Neuronal stem cell (in vitro differentiated cells): ENCODE measurements around the gene C16orf89.
"Not testable (repeated sequence)": the region's sequence is repeated elsewhere in the genome, so short reads cannot be mapped to it uniquely, and the experiment has no call there.

ENCODE experiments used
- DNase-seq: peaks from one replicate; pipeline ENCODE4 v3.0.0-alpha.2; 2013; ENCODE audit warnings: low spot score
- H2AFZ ChIP-seq: one replicate; pipeline ENCODE4 v1.6.1; 2013; ENCODE audit warnings: mild to moderate bottlenecking, low read length, inconsistent platforms
- H2AK5ac ChIP-seq: 2 replicates; pipeline ENCODE4 v1.6.1; 2013; ENCODE audit warnings: low read depth, mild to moderate bottlenecking, inconsistent platforms, low read length, moderate library complexity, mixed read lengths
- H2BK120ac ChIP-seq: 2 replicates; pipeline ENCODE4 v1.6.1; 2013; ENCODE audit warnings: low read depth, mild to moderate bottlenecking, inconsistent platforms, low read length, moderate library complexity, mixed read lengths
- H2BK12ac ChIP-seq: one replicate; pipeline ENCODE4 v1.6.1; 2013; ENCODE audit warnings: low read length, inconsistent platforms
- H2BK15ac ChIP-seq: 2 replicates; pipeline ENCODE4 v1.6.1; 2013; ENCODE audit warnings: mild to moderate bottlenecking, low read length, inconsistent platforms, mixed read lengths
- H2BK5ac ChIP-seq: one replicate; pipeline ENCODE4 v1.6.1; 2013; ENCODE audit warnings: inconsistent platforms, mild to moderate bottlenecking, low read length, moderate library complexity
- H3K14ac ChIP-seq: one replicate; pipeline ENCODE4 v1.6.1; 2013; ENCODE audit warnings: low read length, inconsistent platforms
- H3K18ac ChIP-seq: 2 replicates; pipeline ENCODE4 v1.6.1; 2013; ENCODE audit warnings: low read length, inconsistent platforms
- H3K23ac ChIP-seq: 2 replicates; pipeline ENCODE4 v1.6.1; 2013; ENCODE audit warnings: low read depth, mild to moderate bottlenecking, mixed read lengths, low read length, inconsistent platforms; ENCODE audit not compliant: poor library complexity
- H3K27ac ChIP-seq: replicated peaks from 3 replicates; pipeline ENCODE4 v1.5.1; 2013; ENCODE audit warnings: low read length, inconsistent platforms
- H3K27me3 ChIP-seq, 3 experiments: 2 replicates each; pipeline ENCODE4 v1.6.1; 2013; ENCODE audit warnings: low read length in 3 of 3, mild to moderate bottlenecking in 2 of 3, inconsistent platforms in 1 of 3, low read depth in 1 of 3, mixed read lengths in 1 of 3, moderate library complexity in 1 of 3; ENCODE audit not compliant: control insufficient read depth in 3 of 3, insufficient read depth in 3 of 3
- H3K36me3 ChIP-seq, 2 donors: replicated peaks in 1 of 2; 2 replicates each; pipeline ENCODE4 v1.6.1; 2013; ENCODE audit warnings: low read length in 2 of 2; ENCODE audit not compliant: control insufficient read depth in 2 of 2, insufficient read depth in 2 of 2
- H3K4ac ChIP-seq: 2 replicates; pipeline ENCODE4 v1.6.1; 2013; ENCODE audit warnings: inconsistent platforms, mild to moderate bottlenecking, low read length, moderate library complexity
- H3K4me1 ChIP-seq, 2 donors: 1 replicate in 1 of 2; 2 replicates in 1 of 2; pipeline ENCODE4 v1.6.1; 2013; ENCODE audit warnings: low read length in 2 of 2, low read depth in 1 of 2; ENCODE audit not compliant: control insufficient read depth in 2 of 2, insufficient read depth in 1 of 2
- H3K4me2 ChIP-seq: one replicate; pipeline ENCODE4 v1.6.1; 2013; ENCODE audit warnings: mild to moderate bottlenecking, low read length, inconsistent platforms; ENCODE audit not compliant: insufficient read depth, poor library complexity, severe bottlenecking
- H3K4me3 ChIP-seq, 2 donors: 2 replicates each; pipeline ENCODE4 v1.5.1; 2013; ENCODE audit warnings: low read length in 2 of 2, mild to moderate bottlenecking in 2 of 2, inconsistent platforms in 1 of 2, moderate library complexity in 1 of 2
- H3K79me1 ChIP-seq: one replicate; pipeline ENCODE4 v1.6.1; 2013; ENCODE audit warnings: low read depth, mild to moderate bottlenecking, inconsistent platforms, low read length, moderate library complexity
- H3K9ac ChIP-seq: one replicate; pipeline ENCODE4 v1.6.1; 2013; ENCODE audit warnings: mild to moderate bottlenecking, low read depth, low read length, inconsistent platforms; ENCODE audit not compliant: poor library complexity
- H3K9me3 ChIP-seq, 2 donors: replicated peaks in 1 of 2; 2 replicates each; pipeline versions ENCODE3 to v1.6.1; 2013; ENCODE audit warnings: low read length in 2 of 2, mild to moderate bottlenecking in 2 of 2, inconsistent platforms in 1 of 2, low read depth in 1 of 2, mixed read lengths in 1 of 2, moderate library complexity in 1 of 2; ENCODE audit not compliant: control insufficient read depth in 2 of 2, insufficient read depth in 1 of 2
- H4K8ac ChIP-seq: one replicate; pipeline ENCODE4 v1.6.1; 2013; ENCODE audit warnings: low read depth, mild to moderate bottlenecking, inconsistent platforms, low read length, moderate library complexity
- H4K91ac ChIP-seq: one replicate; pipeline ENCODE4 v1.6.1; 2013; ENCODE audit warnings: low read length, low read depth, mild to moderate bottlenecking, inconsistent platforms; ENCODE audit not compliant: poor library complexity
- WGBS, 2 donors: extraction: QIAGEN DNeasy Blood & Tissue Kit; methylation state at CpG; one replicate each; pipeline ENCODE4 v1.1.7; 2013; ENCODE audit warnings: missing lambda C conversion rate in 2 of 2, mixed read lengths in 1 of 2; ENCODE audit not compliant: insufficient read length in 2 of 2, insufficient replicate concordance in 1 of 2; ENCODE audit errors: extremely low coverage in 2 of 2; 5-methylcytosine and 5-hydroxymethylcytosine counted together

Gene C16orf89

GRCh38 chr16:5054876-5055865 lies 10.6 kb downstream of the C16orf89 start:
- Histone ChIP-seq H3K4me2 (no peak overlapping the region), H2BK120ac (no peak overlapping the region), H4K8ac (no peak overlapping the region), H3K9ac (peak overlapping the region; percentile 60), H4K91ac (no peak overlapping the region), H3K27ac (no peak overlapping the region), H2AFZ (no peak overlapping the region), H3K4me3 (no peak overlapping the region), H2BK15ac (no peak overlapping the region), H2BK5ac (no peak overlapping the region), H3K9me3 (peaks cover 0 to 2% of the 10 kb centered on the region in 2 donors), H3K18ac (no peak overlapping the region), H3K27me3 (no peaks in the 10 kb centered on the region), H3K79me1 (no peaks in the 10 kb centered on the region), H3K4me1 (peaks cover 2 to 8% of the 10 kb centered on the region in 2 donors), H2AK5ac (no peak overlapping the region), H2BK12ac (no peak overlapping the region), H3K4ac (no peak overlapping the region), H3K14ac (no peak overlapping the region), H3K36me3 (no peaks in the 10 kb centered on the region), H3K23ac (no peak overlapping the region)
- DNase-seq, result no peak
- WGBS, 2 donors, result no CpG with 5 or more reads among the region's 16 CpGs

GRCh38 chr16:5046914-5047313 lies 18.8 kb downstream of the C16orf89 start:
- Histone ChIP-seq H2BK15ac (no peak overlapping the region), H3K36me3 (no peaks in the 10 kb centered on the region), H4K8ac (no peak overlapping the region), H4K91ac (no peak overlapping the region), H3K18ac (no peak overlapping the region), H2AK5ac (no peak overlapping the region), H3K4me3 (no peak overlapping the region), H3K9me3 (no peaks in the 10 kb centered on the region), H2BK5ac (no peak overlapping the region), H2AFZ (no peak overlapping the region), H3K27me3 (peaks cover 0 to 5% (median 0%) of the 10 kb centered on the region in 3 experiments), H2BK12ac (no peak overlapping the region), H3K23ac (no peak overlapping the region), H3K4me1 (no peaks in the 10 kb centered on the region), H3K4ac (no peak overlapping the region), H3K79me1 (no peaks in the 10 kb centered on the region), H3K4me2 (no peak overlapping the region), H3K9ac (no peak overlapping the region), H3K27ac (no peak overlapping the region), H3K14ac (no peak overlapping the region), H2BK120ac (no peak overlapping the region)
- no peak for DNase-seq
- WGBS, 2 donors, result no CpG with 5 or more reads among the region's 2 CpGs

- Histone ChIP-seq H2BK15ac (no peak overlapping the region), H3K36me3 (no peaks in the 10 kb centered on the region), H2AFZ (no peak overlapping the region), H2BK120ac (no peak overlapping the region), H3K27me3 (peaks cover 0 to 16% (median 0%) of the 10 kb centered on the region in 3 experiments), H2BK5ac (no peak overlapping the region), H3K79me1 (no peaks in the 10 kb centered on the region), H3K23ac (no peak overlapping the region), H2AK5ac (no peak overlapping the region), H3K14ac (no peak overlapping the region), H3K27ac (no peak overlapping the region), H4K91ac (no peak overlapping the region), H3K4me2 (no peak overlapping the region), H3K4me3 (no peak overlapping the region), H3K4ac (no peak overlapping the region), H3K9me3 (no peaks in the 10 kb centered on the region), H4K8ac (no peak overlapping the region), H3K9ac (no peak overlapping the region), H3K4me1 (no peaks in the 10 kb centered on the region), H3K18ac (no peak overlapping the region), H2BK12ac (no peak overlapping the region)
- DNase-seq, result no peak
- no CpG with 5 or more reads among the region's 10 CpGs for WGBS, 2 donors
Observed at GRCh38 chr16:5045499-5046115, 20.1 kb downstream of the C16orf89 start.

GRCh38 chr16:5044581-5044980 lies 21.2 kb downstream of the C16orf89 start:
- H3K9me3 ChIP-seq, H3K36me3 ChIP-seq, H3K18ac ChIP-seq, H3K4me1 ChIP-seq, H2BK120ac ChIP-seq, H3K79me1 ChIP-seq, H3K14ac ChIP-seq, H3K4me3 ChIP-seq, H3K23ac ChIP-seq, H2BK12ac ChIP-seq, H3K27ac ChIP-seq, H2BK5ac ChIP-seq, H3K4ac ChIP-seq, DNase-seq, H4K91ac ChIP-seq, H3K4me2 ChIP-seq, H4K8ac ChIP-seq, H2BK15ac ChIP-seq, H2AFZ ChIP-seq, H2AK5ac ChIP-seq, H3K9ac ChIP-seq: not testable (repeated sequence)
- peaks cover 0 to 16% (median 0%) of the 10 kb centered on the region in 3 experiments for H3K27me3 ChIP-seq
- WGBS, 2 donors, result no CpG with 5 or more reads among the region's 11 CpGs
